ENCODE results near the gene SLC4A1. TPM values are rescaled to one million over a fixed set of nuclear protein-coding genes. Genes with fewer than 3 reads are reported as not detected.

SLC4A1 gene
- total and polyA plus RNA-seq, 2 of the 13 experiments (the other 11 are each of a cell fraction or from before 2014, with no cell fraction given), result not detected

DNA sequence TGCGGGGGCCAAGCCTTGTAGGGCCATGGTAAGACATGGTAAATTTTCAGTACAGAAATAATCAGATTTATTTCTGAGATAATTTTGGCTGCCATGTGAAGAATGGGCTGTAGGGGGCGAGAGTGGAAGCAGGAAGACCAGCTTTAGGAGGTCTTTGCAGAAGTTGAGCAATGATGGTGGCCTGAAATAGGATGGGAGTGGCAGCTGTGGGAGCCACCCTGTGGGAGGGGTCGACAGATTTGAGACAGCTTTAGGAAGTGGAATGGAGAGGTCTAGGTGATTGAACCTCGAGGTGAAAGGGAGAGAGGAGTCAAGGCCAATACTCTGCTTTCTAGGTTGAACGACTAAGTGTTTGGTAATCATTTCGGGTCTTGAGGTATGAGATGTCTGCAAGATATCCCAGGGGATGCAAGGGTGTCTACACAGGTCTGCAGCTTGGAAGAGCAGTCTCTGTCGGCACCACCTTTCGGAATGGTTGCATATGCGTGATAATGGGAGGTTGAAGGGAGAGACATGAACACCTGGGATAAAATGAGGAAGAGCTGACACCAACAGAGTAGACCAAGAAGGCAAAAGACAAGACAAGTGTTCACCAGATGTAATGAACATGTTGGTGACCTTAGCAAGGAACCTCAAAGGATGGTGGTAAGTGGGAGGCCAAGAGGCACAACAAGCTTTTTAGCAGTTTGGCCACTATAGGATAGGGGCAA is 64.0 kb downstream of the SLC4A1 start (continued):
- TF ChIP-seq, protein P1, sequence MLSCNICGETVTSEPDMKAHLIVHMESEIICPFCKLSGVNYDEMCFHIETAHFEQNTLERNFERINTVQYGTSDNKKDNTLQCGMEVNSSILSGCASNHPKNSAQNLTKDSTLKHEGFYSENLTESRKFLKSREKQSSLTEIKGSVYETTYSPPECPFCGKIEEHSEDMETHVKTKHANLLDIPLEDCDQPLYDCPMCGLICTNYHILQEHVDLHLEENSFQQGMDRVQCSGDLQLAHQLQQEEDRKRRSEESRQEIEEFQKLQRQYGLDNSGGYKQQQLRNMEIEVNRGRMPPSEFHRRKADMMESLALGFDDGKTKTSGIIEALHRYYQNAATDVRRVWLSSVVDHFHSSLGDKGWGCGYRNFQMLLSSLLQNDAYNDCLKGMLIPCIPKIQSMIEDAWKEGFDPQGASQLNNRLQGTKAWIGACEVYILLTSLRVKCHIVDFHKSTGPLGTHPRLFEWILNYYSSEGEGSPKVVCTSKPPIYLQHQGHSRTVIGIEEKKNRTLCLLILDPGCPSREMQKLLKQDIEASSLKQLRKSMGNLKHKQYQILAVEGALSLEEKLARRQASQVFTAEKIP (CRISPR knock-in tag; IDR thresholded peaks at IDR 0.05; ENCODE audit: borderline replicate concordance), result no peak
- TF ChIP-seq ZNF326 (CRISPR knock-in tag; IDR thresholded peaks at IDR 0.05; ENCODE audit: borderline replicate concordance), result no peak
- no peak for TF ChIP-seq SALL2 (CRISPR knock-in tag; IDR thresholded peaks at IDR 0.05)
- TF ChIP-seq, protein P2, sequence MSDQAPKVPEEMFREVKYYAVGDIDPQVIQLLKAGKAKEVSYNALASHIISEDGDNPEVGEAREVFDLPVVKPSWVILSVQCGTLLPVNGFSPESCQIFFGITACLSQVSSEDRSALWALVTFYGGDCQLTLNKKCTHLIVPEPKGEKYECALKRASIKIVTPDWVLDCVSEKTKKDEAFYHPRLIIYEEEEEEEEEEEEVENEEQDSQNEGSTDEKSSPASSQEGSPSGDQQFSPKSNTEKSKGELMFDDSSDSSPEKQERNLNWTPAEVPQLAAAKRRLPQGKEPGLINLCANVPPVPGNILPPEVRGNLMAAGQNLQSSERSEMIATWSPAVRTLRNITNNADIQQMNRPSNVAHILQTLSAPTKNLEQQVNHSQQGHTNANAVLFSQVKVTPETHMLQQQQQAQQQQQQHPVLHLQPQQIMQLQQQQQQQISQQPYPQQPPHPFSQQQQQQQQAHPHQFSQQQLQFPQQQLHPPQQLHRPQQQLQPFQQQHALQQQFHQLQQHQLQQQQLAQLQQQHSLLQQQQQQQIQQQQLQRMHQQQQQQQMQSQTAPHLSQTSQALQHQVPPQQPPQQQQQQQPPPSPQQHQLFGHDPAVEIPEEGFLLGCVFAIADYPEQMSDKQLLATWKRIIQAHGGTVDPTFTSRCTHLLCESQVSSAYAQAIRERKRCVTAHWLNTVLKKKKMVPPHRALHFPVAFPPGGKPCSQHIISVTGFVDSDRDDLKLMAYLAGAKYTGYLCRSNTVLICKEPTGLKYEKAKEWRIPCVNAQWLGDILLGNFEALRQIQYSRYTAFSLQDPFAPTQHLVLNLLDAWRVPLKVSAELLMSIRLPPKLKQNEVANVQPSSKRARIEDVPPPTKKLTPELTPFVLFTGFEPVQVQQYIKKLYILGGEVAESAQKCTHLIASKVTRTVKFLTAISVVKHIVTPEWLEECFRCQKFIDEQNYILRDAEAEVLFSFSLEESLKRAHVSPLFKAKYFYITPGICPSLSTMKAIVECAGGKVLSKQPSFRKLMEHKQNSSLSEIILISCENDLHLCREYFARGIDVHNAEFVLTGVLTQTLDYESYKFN (CRISPR knock-in tag; conservative IDR thresholded peaks at IDR 0.05), result no peak
- TF ChIP-seq HOXA3 (CRISPR knock-in tag; IDR thresholded peaks at IDR 0.05), result peak; percentile 58; the same call in 1 of the 2 replicates
- TF ChIP-seq SMAD9 (CRISPR knock-in tag; IDR thresholded peaks at IDR 0.05), result no peak
- TF ChIP-seq MED1 (CRISPR knock-in tag; IDR thresholded peaks at IDR 0.05), result no peak
- 0 out of 2 replicates have a peak, but pooled peaks have one; percentile 44 for TF ChIP-seq ZNF44 (CRISPR knock-in tag; IDR thresholded peaks at IDR 0.05)
- no peak for TF ChIP-seq HDAC1 (CRISPR knock-in tag; IDR thresholded peaks at IDR 0.05)
- TF ChIP-seq SALL1 (CRISPR knock-in tag; IDR thresholded peaks at IDR 0.05), result no peak
- no peak for TF ChIP-seq ZBTB37 (CRISPR knock-in tag; IDR thresholded peaks at IDR 0.05)
- no peak for TF ChIP-seq ZNF12 (CRISPR knock-in tag; IDR thresholded peaks at IDR 0.05)
- TF ChIP-seq PHB2 (IDR thresholded peaks at IDR 0.05; ENCODE audit: partially characterized antibody), result no peak
- no peak for TF ChIP-seq ZNF746 (CRISPR knock-in tag; IDR thresholded peaks at IDR 0.05)
- TF ChIP-seq, protein P3, sequence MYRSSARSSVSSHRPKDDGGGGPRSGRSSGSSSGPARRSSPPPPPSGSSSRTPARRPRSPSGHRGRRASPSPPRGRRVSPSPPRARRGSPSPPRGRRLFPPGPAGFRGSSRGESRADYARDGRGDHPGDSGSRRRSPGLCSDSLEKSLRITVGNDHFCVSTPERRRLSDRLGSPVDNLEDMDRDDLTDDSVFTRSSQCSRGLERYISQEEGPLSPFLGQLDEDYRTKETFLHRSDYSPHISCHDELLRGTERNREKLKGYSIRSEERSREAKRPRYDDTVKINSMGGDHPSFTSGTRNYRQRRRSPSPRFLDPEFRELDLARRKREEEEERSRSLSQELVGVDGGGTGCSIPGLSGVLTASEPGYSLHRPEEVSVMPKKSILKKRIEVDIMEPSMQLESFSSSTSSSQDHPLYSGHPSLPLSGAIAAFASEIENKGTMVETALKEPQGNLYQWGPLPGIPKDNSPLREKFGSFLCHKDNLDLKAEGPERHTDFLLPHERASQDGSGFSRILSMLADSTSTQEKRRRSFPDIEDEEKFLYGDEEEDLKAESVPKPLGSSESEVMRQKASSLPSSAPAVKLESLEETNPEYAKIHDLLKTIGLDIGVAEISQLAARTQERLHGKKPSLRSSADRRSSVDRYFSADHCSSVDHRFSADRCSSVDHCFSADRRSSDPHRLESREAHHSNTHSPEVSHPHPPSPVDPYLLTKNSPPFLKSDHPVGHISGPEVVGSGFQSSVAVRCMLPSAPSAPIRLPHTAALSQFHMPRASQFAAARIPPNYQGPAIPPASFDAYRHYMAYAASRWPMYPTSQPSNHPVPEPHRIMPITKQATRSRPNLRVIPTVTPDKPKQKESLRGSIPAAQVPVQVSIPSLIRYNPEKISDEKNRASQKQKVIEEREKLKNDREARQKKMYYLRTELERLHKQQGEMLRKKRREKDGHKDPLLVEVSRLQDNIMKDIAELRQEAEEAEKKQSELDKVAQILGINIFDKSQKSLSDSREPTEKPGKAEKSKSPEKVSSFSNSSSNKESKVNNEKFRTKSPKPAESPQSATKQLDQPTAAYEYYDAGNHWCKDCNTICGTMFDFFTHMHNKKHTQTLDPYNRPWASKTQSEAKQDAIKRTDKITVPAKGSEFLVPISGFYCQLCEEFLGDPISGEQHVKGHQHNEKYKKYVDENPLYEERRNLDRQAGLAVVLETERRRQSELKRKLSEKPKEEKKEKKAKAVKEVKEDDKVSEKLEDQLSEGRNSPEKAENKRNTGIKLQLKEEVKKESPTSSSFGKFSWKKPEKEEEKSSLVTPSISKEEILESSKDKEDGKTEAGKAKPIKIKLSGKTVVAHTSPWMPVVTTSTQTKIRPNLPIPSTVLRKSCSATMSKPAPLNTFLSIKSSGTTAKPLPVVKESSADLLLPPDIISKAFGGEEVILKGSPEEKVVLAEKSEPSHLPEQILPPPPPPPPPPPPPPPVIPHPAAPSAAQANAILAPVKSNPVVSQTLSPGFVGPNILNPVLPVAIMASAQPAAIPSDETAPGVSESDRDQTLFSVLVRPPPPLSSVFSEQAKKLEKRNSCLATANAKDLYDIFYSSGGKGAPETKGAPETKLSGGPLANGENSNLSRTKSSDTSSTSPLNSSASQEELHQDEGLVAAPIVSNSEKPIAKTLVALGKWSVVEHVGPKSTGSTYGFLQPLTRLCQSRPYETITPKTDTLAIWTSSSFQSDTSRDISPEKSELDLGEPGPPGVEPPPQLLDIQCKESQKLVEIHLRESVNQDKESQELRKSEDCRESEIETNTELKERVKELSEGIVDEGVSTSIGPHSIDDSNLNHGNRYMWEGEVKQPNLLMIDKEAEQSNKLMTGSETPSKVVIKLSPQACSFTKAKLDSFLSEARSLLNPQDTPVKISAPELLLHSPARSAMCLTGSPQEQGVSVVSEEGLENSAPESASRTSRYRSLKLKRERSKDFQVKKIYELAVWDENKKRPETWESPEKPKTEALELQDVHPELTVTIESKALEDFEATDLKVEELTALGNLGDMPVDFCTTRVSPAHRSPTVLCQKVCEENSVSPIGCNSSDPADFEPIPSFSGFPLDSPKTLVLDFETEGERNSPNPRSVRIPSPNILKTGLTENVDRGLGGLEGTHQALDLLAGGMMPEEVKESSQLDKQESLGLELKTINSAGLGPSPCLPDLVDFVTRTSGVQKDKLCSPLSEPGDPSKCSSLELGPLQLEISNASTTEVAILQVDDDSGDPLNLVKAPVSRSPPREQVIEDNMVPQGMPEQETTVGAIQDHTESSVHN (CRISPR knock-in tag; IDR thresholded peaks at IDR 0.05), result no peak
